DMS53 (cell line): ENCODE results near the gene CAPN12.
"Not testable (repeated sequence)": the region's sequence is repeated elsewhere in the genome, so short reads cannot be mapped to it uniquely, and the experiment has no call there.

Experiments
- DNase-seq: peaks from one replicate; lab custom pipeline; 2025; lab: John Stamatoyannopoulos, UW

CAPN12 gene

GRCh38 chr19:38770228-38770948 lies 26.1 kb upstream of the CAPN12 start:
- peak; percentile 53 for DNase-seq

- DNase-seq, result peak; percentile 91
Measured at GRCh38 chr19:38769635-38770211, 25.4 kb upstream of the CAPN12 start.

- DNase-seq, result no peak
Measured at GRCh38 chr19:38766276-38767047, 22.2 kb upstream of the CAPN12 start.

- DNase-seq, result no peak
Measured at GRCh38 chr19:38765214-38765613, 20.9 kb upstream of the CAPN12 start.

GRCh38 chr19:38763795-38764220 lies 19.5 kb upstream of the CAPN12 start:
- DNase-seq, result no peak

- DNase-seq, result not testable (repeated sequence)
Measured at GRCh38 chr19:38761884-38762389, 17.7 kb upstream of the CAPN12 start.

GRCh38 chr19:38760805-38761517 lies 16.7 kb upstream of the CAPN12 start:
- not testable (repeated sequence) for DNase-seq

GRCh38 chr19:38759590-38760003 lies 15.3 kb upstream of the CAPN12 start:
- DNase-seq, result no peak

- DNase-seq, result not testable (repeated sequence)
Measured at GRCh38 chr19:38754196-38754595, 9.9 kb upstream of the CAPN12 start.

- DNase-seq, result not testable (repeated sequence)
Measured at GRCh38 chr19:38753783-38754182, 9.5 kb upstream of the CAPN12 start.

GRCh38 chr19:38745316-38745715 lies 1.0 kb upstream of the CAPN12 start:
- DNase-seq, result no peak

- DNase-seq, result no peak
Measured at GRCh38 chr19:38744874-38745273, 600 bp upstream of the CAPN12 start.

- DNase-seq, result no peak
Measured at GRCh38 chr19:38743394-38744297, 628 bp downstream of the CAPN12 start.

GRCh38 chr19:38742906-38743305 lies 1.4 kb downstream of the CAPN12 start:
- DNase-seq, result no peak

- no peak for DNase-seq
Measured at GRCh38 chr19:38742296-38742695, 2.0 kb downstream of the CAPN12 start.

- DNase-seq, result no peak
Measured at GRCh38 chr19:38741670-38742069, 2.6 kb downstream of the CAPN12 start.

- no peak for DNase-seq
Measured at GRCh38 chr19:38740932-38741331, 3.3 kb downstream of the CAPN12 start.

- no peak for DNase-seq
Measured at GRCh38 chr19:38740257-38740592, 4.0 kb downstream of the CAPN12 start.

GRCh38 chr19:38739440-38740256 lies 4.6 kb downstream of the CAPN12 start:
- no peak for DNase-seq
